Duodenal mucosa (tissue), 2 donors: ENCODE data around the gene OTX1.
A peak's percentile ranks its signal among the peaks of the same experiment; 100 is the strongest.

Experiments
- H3K27ac ChIP-seq: one replicate; pipeline ENCODE4 v1.7.0; 2013; ENCODE audit warnings: low read depth, low read length
- H3K27me3 ChIP-seq, 2 donors: one replicate each; pipeline ENCODE4 v1.7.0; 2013; ENCODE audit warnings: low read length in 2 of 2, control low read depth in 1 of 2; ENCODE audit not compliant: insufficient read depth in 2 of 2, control insufficient read depth in 1 of 2
- H3K36me3 ChIP-seq, 2 donors: one replicate each; pipeline ENCODE4 v1.7.0; 2013; ENCODE audit warnings: low read length in 2 of 2, control low read depth in 1 of 2; ENCODE audit not compliant: insufficient read depth in 2 of 2, control insufficient read depth in 1 of 2
- H3K4me1 ChIP-seq, 2 donors: one replicate each; pipeline ENCODE4 v1.7.0; 2013; ENCODE audit warnings: low read length in 2 of 2, control low read depth in 1 of 2; ENCODE audit not compliant: insufficient read depth in 2 of 2, control insufficient read depth in 1 of 2
- H3K4me3 ChIP-seq, 2 donors: one replicate each; pipeline ENCODE4 v1.7.0; 2013; ENCODE audit warnings: low read length in 2 of 2, low read depth in 1 of 2
- H3K9ac ChIP-seq, 2 donors: one replicate each; pipeline ENCODE4 v1.7.0; 2013; ENCODE audit warnings: low read length in 2 of 2, low read depth in 1 of 2
- H3K9me3 ChIP-seq, 2 donors: one replicate each; pipeline ENCODE4 v1.7.0; 2013; ENCODE audit warnings: low read length in 2 of 2, control low read depth in 1 of 2; ENCODE audit not compliant: control insufficient read depth in 1 of 2

The OTX1 gene

DNA sequence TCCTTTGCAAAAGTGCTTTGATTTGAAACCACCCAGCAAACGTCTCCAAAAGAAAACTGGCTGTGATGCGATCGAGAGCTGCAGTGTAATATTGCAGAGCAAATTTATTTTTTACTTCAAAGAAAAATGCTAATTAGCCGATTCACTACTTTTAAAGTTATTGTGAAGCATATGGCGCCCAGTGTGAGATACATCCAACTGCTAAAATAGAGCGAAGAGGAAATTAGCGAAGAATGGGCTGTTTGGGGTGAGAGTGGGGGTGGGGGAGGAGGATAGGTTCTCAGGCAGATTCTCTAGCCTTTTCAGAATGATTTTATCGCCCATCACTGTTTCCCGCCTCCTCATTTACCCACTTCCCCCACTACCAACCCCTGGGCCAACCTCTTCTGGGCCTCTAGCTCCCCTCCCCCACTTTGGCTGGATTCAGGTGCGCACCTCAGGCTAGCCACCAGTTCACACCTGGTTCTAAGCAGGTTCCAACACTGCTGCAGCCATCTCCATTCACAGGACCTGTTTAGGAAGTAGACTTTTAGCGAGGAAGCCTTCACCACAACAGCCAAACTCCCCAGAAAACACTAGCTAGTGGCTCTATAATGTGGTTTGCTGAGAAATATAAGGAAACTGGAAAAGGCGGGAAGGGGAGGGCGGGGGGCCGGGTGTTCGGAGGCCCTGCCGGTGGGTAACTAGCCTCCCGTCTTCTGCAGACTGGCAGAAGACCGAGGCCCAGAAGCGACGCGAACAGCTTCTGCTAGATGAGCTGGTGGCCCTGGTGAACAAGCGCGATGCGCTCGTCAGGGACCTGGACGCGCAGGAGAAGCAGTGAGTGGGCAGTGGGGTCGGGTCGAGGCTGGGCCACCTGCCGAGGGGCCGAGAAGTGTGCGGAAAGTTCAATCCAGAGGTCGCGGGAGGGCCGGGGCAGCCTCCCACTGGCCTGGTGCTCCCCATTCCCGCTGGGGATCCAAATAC lies 6.0 kb upstream of the OTX1 start:
- Histone ChIP-seq H3K27me3 (peaks cover 33 to 41% of the 10 kb centered on the region in 2 donors), H3K4me3 (no peak overlapping the region), H3K9ac (no peak overlapping the region), H3K36me3 (no peaks in the 10 kb centered on the region), H3K9me3 (no peaks in the 10 kb centered on the region), H3K27ac (no peak overlapping the region), H3K4me1 (peaks cover 16 to 18% of the 10 kb centered on the region in 2 donors)

DNA sequence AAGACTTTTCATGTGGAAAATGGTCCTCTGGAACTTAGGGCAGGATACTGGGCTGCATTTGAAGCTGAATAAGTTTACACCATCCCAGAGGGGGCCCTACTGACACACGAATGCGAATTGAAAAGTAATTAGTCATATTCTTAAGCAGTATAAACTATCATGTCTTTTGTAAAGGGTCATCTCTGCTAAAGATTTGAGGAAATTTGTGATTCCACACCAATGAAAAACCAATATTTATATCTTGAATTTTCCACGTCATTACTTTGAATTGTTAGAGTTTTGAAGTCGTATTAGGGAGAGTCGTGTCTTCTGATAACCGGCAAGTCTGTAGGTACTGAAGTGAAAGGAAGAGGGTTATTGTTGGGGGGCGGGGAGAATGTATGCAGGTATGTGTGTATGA lies 4.1 kb upstream of the OTX1 start:
- Histone ChIP-seq H3K4me1 (peaks cover 27 to 30% of the 10 kb centered on the region in 2 donors), H3K36me3 (no peaks in the 10 kb centered on the region), H3K4me3 (no peak overlapping the region), H3K27me3 (peaks cover 44 to 55% of the 10 kb centered on the region in 2 donors), H3K9me3 (no peaks in the 10 kb centered on the region), H3K9ac (no peak overlapping the region), H3K27ac (no peak overlapping the region)

DNA sequence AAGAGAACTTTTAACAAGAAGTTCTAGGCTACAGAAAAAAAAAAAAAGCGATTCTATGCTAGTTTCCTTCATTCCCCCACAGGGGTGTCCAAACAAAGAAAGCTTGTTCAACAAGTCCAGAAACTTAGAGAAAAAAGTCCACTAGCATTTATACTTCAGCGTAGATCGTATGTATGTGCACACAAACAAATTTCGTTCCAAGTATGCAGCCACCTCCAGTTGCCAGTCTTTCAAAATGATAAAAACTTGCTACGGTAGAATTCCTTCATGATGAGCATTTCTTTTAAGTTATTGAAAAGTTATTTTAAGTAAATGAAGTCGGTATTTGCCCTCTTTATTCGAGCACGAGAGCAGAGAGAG lies 3.7 kb upstream of the OTX1 start:
- no peaks in the 10 kb centered on the region for H3K36me3 ChIP-seq
- peaks cover 27 to 30% of the 10 kb centered on the region in 2 donors for H3K4me1 ChIP-seq
- no peak overlapping the region for H3K27ac ChIP-seq
- H3K27me3 ChIP-seq: peaks cover 47 to 59% of the 10 kb centered on the region in 2 donors
- H3K4me3 ChIP-seq: no peak overlapping the region
- H3K9ac ChIP-seq: no peak overlapping the region
- H3K9me3 ChIP-seq: no peaks in the 10 kb centered on the region

DNA sequence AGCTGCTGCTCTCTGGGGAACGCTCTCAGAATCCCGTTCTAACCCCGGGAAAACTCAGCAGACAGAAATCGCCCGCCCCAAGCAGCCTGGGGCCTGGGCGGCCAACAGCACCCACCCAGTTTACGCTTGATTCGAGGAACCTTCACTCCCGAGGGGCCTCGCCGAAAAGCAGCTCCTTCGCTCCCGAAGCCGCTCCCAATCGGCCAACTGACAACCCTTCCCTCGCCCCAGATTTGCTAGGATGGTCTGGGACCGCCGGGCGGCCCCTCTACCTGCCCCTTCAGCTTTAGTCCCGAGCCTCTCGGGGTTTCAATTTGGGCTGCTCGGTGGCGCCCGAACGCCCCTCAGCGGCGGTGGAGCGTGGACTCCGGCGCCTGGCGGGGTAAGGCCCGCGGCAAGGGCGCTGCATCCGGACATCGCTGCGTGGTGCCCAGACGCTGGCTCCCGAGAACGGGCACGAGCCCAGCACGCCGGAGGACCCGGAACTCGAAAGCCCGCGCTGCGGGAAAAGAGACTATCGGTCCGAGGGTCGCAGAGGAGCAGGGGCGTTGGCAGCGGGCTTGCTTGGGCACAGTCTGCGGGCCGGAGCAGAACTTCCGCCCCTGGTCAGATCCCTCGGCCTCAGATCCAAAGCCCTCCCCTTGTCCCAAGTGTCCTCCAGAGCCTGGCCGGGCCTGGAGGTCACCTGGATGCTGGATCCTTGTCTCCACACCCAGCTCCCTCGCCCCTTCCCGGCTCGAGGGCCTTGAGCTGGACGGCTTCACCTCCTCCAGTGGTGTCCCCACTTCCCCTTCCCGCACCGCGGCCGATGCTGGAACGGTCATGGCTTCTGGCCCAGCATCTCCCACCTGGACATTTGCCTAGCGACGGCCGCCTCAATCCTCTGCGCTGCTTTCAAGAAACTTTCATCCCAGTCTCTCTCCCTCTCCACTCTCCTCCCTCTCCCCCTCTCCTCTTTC lies 3.0 kb upstream of the OTX1 start:
- H3K9me3 ChIP-seq: no peaks in the 10 kb centered on the region
- H3K36me3 ChIP-seq: no peaks in the 10 kb centered on the region
- H3K27me3 ChIP-seq: peaks cover 54 to 66% of the 10 kb centered on the region in 2 donors
- no peak overlapping the region for H3K9ac ChIP-seq
- H3K4me3 ChIP-seq: peak overlapping the region; percentile 19 to 57
- H3K27ac ChIP-seq: no peak overlapping the region
- peaks cover 27 to 30% of the 10 kb centered on the region in 2 donors for H3K4me1 ChIP-seq

DNA sequence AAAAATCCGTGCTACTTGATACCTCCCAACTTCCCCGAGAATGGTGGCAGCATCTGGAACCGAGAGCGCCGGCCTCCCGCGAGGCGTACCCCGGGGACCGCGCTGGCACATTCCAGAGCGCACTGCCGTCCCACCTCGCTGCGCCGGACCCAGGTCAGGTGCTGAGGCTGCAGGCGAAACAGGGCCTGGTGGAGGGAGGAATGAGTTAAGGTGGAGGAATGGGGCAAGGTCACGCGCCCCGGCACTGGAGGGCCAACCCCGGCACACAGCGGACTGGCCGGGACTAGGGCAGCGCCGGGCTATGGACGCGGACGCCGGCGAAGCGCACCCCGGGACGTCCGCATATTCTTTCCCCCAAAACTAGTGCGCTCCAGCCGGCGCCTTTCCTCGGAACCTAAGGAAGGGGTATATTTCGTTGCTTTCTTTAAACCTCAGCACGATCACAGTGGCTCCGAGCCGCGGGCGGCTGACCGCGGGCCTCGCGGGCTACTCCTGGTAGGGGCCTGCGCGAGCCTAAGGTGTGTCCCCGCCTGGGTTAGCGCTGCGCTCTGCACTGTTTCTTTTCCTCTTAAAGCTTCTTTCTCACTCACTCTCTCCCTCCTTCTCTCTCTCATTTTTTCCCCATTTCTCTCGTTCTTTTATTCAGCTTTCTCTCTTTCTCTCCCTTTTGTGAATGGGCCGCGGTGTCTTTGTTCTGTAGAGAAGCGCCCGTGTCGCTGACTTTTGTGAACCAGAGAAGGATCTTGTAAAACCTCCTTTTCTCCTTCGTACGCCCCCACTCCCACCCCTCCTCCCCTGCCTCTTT lies 2.1 kb upstream of the OTX1 start:
- no peaks in the 10 kb centered on the region for H3K9me3 ChIP-seq
- peaks cover 34 to 35% of the 10 kb centered on the region in 2 donors for H3K4me1 ChIP-seq
- H3K27ac ChIP-seq: no peak overlapping the region
- no peak overlapping the region for H3K9ac ChIP-seq
- H3K27me3 ChIP-seq: peaks cover 64 to 76% of the 10 kb centered on the region in 2 donors
- H3K4me3 ChIP-seq: no peak overlapping the region
- no peaks in the 10 kb centered on the region for H3K36me3 ChIP-seq

DNA sequence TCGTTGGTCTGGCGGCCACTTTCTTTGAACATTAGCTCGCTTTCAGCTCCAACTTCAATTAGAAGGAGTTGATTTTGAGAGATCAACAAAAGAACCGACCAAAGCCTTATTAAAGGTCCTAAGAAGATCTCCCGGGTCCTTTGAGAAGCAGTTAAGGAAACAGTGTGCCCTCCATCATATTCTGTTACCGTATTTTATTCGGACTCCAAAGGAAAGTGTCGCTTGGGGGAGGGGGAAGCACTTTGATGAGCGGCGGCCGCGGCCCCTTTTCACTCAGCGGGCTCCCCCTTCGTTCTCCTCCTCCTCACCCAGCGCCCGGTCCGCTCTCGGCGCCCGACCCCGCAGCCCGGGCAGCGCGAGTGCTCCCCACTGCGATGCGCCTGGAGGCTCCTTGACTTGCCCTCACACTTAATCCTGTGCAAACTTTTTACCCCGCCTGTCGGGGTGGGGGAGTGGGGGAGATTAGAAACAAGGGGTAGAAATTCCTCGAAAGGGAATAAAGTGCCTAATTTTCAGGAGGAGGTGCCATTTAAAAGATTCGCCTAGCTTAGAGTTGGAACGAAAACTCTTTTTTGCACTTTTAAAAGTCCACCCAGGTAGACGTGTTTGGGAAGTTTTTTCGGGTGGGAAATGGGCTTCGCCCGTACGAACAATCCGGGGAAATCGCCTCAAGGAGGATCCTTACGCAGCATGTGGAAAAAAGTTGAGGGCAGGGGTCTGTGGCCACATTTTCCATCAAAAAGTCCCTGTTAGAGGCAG lies 1.2 kb upstream of the OTX1 start:
- H3K36me3 ChIP-seq: no peaks in the 10 kb centered on the region
- no peak overlapping the region for H3K27ac ChIP-seq
- peak overlapping the region; percentile 61 to 65 for H3K4me3 ChIP-seq
- H3K9ac ChIP-seq: no peak overlapping the region
- H3K9me3 ChIP-seq: no peaks in the 10 kb centered on the region
- peaks cover 41 to 43% of the 10 kb centered on the region in 2 donors for H3K4me1 ChIP-seq
- peaks cover 72 to 84% of the 10 kb centered on the region in 2 donors for H3K27me3 ChIP-seq

DNA sequence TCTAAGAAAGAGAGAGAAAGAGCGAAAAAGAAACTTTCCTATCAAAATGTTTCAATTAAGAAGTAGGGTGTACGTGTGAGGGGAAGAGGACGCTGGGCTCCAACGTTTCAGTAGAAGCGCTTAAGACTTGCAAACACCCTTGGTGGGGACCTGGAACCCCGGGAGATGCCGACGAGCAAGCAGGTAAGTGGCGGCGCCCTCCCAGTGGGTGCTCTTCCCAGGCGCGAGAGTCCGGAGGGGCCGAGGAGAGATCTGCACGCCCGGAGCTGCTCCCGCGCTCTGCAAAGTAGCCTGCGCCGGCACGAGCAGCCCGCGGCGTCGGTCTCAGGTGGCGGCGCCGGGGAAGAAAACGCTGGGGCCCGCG lies 678 bp upstream of the OTX1 start:
- H3K36me3 ChIP-seq: no peaks in the 10 kb centered on the region
- no peaks in the 10 kb centered on the region for H3K9me3 ChIP-seq
- H3K27ac ChIP-seq: no peak overlapping the region
- H3K27me3 ChIP-seq: peaks cover 77 to 89% of the 10 kb centered on the region in 2 donors
- H3K9ac ChIP-seq: no peak overlapping the region
- peaks cover 46 to 47% of the 10 kb centered on the region in 2 donors for H3K4me1 ChIP-seq
- H3K4me3 ChIP-seq: peak overlapping the region; percentile 61 to 65

DNA sequence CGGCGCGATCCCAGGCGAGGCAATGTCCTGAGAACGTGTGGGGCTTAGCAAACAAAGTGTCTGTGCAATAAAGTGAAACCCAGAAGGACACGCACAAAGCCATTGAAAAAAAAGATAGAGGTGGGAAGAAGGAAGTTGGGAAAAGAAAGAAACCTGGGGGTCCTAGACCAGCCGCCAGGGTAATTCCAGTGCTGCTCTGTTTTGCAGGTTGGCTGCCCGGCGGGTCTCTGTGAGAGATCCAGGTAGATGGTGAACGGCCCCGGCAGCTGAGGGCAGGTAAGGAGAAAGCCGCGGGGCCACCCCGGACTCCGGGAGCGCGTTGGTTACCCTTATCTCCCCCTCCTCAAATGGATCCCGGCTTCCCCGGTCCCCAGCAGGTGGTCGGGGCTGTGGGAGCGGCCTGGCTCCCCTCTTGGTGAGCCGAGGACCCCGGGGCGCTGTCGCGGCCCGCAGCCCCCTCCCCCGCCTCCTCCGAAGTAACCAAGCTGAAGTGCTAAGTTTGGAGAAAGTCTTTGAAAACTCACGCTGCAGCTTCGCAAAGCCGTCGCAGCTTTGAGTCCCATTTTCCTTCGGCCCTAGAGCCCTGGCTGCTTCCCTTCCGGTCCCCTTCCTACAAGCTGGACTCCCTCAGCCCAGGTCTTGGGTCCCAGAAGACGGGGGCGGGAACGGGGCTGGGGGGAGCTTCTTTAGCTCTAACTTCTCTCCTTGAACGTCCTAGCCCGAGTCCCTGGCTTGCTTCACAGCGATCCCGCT lies 588 bp downstream of the OTX1 start:
- Histone ChIP-seq H3K9me3 (no peaks in the 10 kb centered on the region), H3K36me3 (no peaks in the 10 kb centered on the region), H3K9ac (no peak overlapping the region), H3K4me3 (peak overlapping the region; percentile 66 to 78), H3K27ac (no peak overlapping the region), H3K4me1 (peaks cover 58% of the 10 kb centered on the region in 2 donors), H3K27me3 (peaks cover 90 to 96% of the 10 kb centered on the region in 2 donors)
